Activated B cell treated with CpG ODN at 0.5 μM for 24 hours (primary cell): ENCODE data around the gene CCDC194. TPM values are rescaled to one million over a fixed set of nuclear protein-coding genes. Genes with fewer than 3 reads are reported as not detected.
A peak's percentile ranks its signal among the peaks of the same experiment; 100 is the strongest.

Source experiments
- ATAC-seq: fragments of 200-7000 bp; cut with Tn5 transposase; one replicate; pipeline ENCODE4 v1.10.0; 2021; ENCODE audit warnings: low read depth, mild to moderate bottlenecking, moderate library complexity
- CTCF ChIA-PET: fragments of 350-600 bp; sonication (Branson Sonifier 250); formaldehyde crosslinking; loops from one replicate; lab custom pipeline; 2021; ENCODE audit warnings: antibody characterized with exemption; lab: Charles Lee
- POLR2A ChIA-PET: fragments of 350-600 bp; sonication (Branson Sonifier 250); formaldehyde crosslinking; loops from one replicate; lab custom pipeline; 2021; ENCODE audit warnings: antibody characterized with exemption; lab: Charles Lee
- DNase-seq: peaks from one replicate; pipeline ENCODE4 v3.0.0; 2022
- H3K27ac Mint-ChIP-seq: one replicate; pipeline ENCODE4 v1.8.0; 2020; ENCODE audit warnings: mixed read lengths
- H3K27me3 Mint-ChIP-seq: one replicate; pipeline ENCODE4 v1.8.0; 2021; ENCODE audit warnings: mixed read lengths
- H3K36me3 Mint-ChIP-seq: one replicate; pipeline ENCODE4 v1.8.0; 2021; ENCODE audit warnings: low read depth, mixed read lengths
- H3K4me1 Mint-ChIP-seq: one replicate; pipeline ENCODE4 v1.8.0; 2021; ENCODE audit warnings: mixed read lengths
- H3K4me3 Mint-ChIP-seq: one replicate; pipeline ENCODE4 v1.8.0; 2020; ENCODE audit warnings: mild to moderate bottlenecking, mixed read lengths
- H3K9me3 Mint-ChIP-seq: one replicate; pipeline ENCODE4 v1.8.0; 2020; ENCODE audit warnings: mixed read lengths
- CTCF ChIP-seq: fragments of 200-600 bp; IDR thresholded peaks from one replicate; pipeline ENCODE4 v1.8.0; 2022; ENCODE audit warnings: antibody characterized with exemption, mild to moderate bottlenecking
- intact Hi-C: fragments of 100-400 bp; cut with micrococcal nuclease; formaldehyde crosslinking; loops from one replicate; pipeline ENCODE4 v1.15.1; 2024
- total RNA-seq: library from RNA; stranded (reverse); gene quantifications from 2 replicates; pipeline ENCODE4 v1.2.3, GENCODE V29; 2022

The CCDC194 gene
- total RNA-seq, 1 donor from 2014 or later: 3.9 TPM

- no peak overlapping the region for H3K4me3 Mint-ChIP-seq
- ChIA-PET CTCF (no interaction called here), POLR2A (interaction anchor here (0.6 to 1.0 kb wide), 2 partner anchors 10 to 11 kb away, joined by 3 to 5 read pairs; partner anchors contain the start of gene MVB12A)
- intact Hi-C loops: loop anchor here (5.0 kb wide), 2 partner anchors 37 to 102 kb away; partner anchors contain the start of genes PGLS and TMEM221
- H3K27me3 Mint-ChIP-seq: no peaks in the 10 kb centered on the region
- DNase-seq (no peak), ATAC-seq (no peak)
- no peaks in the 10 kb centered on the region for H3K9me3 Mint-ChIP-seq
- no peak for TF ChIP-seq CTCF
- H3K4me1 Mint-ChIP-seq: peaks cover 34% of the 10 kb centered on the region
- H3K27ac Mint-ChIP-seq: no peak overlapping the region
- peaks cover 36% of the 10 kb centered on the region for H3K36me3 Mint-ChIP-seq
Measured at GRCh38 chr19:17409990-17410389, 16.0 kb upstream of the CCDC194 start.

GRCh38 chr19:17406887-17407196 is 12.8 kb upstream of the CCDC194 start:
- DNase-seq (no peak), ATAC-seq (no peak)
- Mint-ChIP-seq H3K27me3 (no peaks in the 10 kb centered on the region), H3K4me1 (peaks cover 49% of the 10 kb centered on the region), H3K9me3 (no peaks in the 10 kb centered on the region), H3K4me3 (peak overlapping the region; percentile 92), H3K27ac (peak overlapping the region; percentile 93), H3K36me3 (peaks cover 32% of the 10 kb centered on the region)
- TF ChIP-seq CTCF: no peak
- intact Hi-C loops: loop anchor here (5.0 kb wide), 2 partner anchors 40 to 105 kb away; partner anchors contain the start of genes PGLS and TMEM221
- CTCF ChIA-PET: interaction anchor here (1.9 kb wide), 1 partner anchor 59 kb away, joined by 7 read pairs; no protein-coding TSS in a partner anchor
- POLR2A ChIA-PET: interaction anchor here (0.6 to 3.3 kb wide), 4 partner anchors 9 to 140 kb away, joined by 3 to 60 read pairs (median 6); partner anchors contain the start of genes BABAM1 and MVB12A

- peaks cover 49% of the 10 kb centered on the region for H3K4me1 Mint-ChIP-seq
- H3K9me3 Mint-ChIP-seq: no peaks in the 10 kb centered on the region
- no peak for DNase-seq
- peak; percentile 23 for ATAC-seq
- intact Hi-C loops: loop anchor here (5.0 kb wide), 2 partner anchors 41 to 106 kb away; partner anchors contain the start of genes PGLS and TMEM221
- TF ChIP-seq CTCF: no peak
- peaks cover 32% of the 10 kb centered on the region for H3K36me3 Mint-ChIP-seq
- H3K27me3 Mint-ChIP-seq: no peaks in the 10 kb centered on the region
- CTCF ChIA-PET: interaction anchor here (1.9 kb wide), 1 partner anchor 59 kb away, joined by 7 read pairs; no protein-coding TSS in a partner anchor
- peak overlapping the region; percentile 93 for H3K27ac Mint-ChIP-seq
- POLR2A ChIA-PET: interaction anchor here (0.5 to 3.3 kb wide), 14 partner anchors 8 to 453 kb away, joined by 3 to 60 read pairs (median 5); partner anchors contain the start of genes BABAM1, MVB12A, RPL18A and SLC27A1
- H3K4me3 Mint-ChIP-seq: peak overlapping the region; percentile 92
Measured at GRCh38 chr19:17406046-17406886, 12.3 kb upstream of the CCDC194 start.

GRCh38 chr19:17405250-17406045 is 11.5 kb upstream of the CCDC194 start, which contains the start of gene BST2:
Gene BST2, minus strand, starts transcription at chr19:17405630. Its CDS starts 55 bp downstream, at chr19:17405575.
- Mint-ChIP-seq H3K9me3 (no peaks in the 10 kb centered on the region), H3K27ac (peak within 1 kb of the TSS; percentile 93), H3K4me3 (peak within 1 kb of the TSS; percentile 92), H3K36me3 (peaks cover 37% of the 10 kb centered on the region), H3K4me1 (peaks cover 49% of the 10 kb centered on the region), H3K27me3 (no peaks in the 10 kb centered on the region)
- POLR2A ChIA-PET: interaction anchor here (0.5 to 3.3 kb wide), 23 partner anchors 10 to 942 kb away, joined by 3 to 60 read pairs (median 4); partner anchors contain the start of genes BABAM1, CCDC194, MVB12A and PGLS
- DNase-seq: peak; percentile 42
- intact Hi-C loops: loop anchor here (1.0 to 5.0 kb wide), 5 partner anchors 14 to 107 kb away; partner anchors contain the start of genes PGLS and TMEM221
- no peak for TF ChIP-seq CTCF
- peak; percentile 86 for ATAC-seq
- CTCF ChIA-PET: interaction anchor here (1.1 kb wide), 1 partner anchor 14 kb away, joined by 5 read pairs; the partner anchor contains the start of gene MVB12A
